Skeletal muscle tissue (tissue), 4 donors: Measurements from ENCODE around the gene POLR1D. TPM values are rescaled to one million over a fixed set of nuclear protein-coding genes. Genes with fewer than 3 reads are reported as not detected.
"Not testable (repeated sequence)": the region's sequence is repeated elsewhere in the genome, so short reads cannot be mapped to it uniquely, and the experiment has no call there.

Experiments used
- H3K27ac ChIP-seq: one replicate; pipeline ENCODE4 v1.7.0; 2013; ENCODE audit warnings: mild to moderate bottlenecking, low read depth, low read length, inconsistent platforms
- H3K27me3 ChIP-seq, 3 donors: one replicate each; pipeline ENCODE4 v1.7.0; 2013; ENCODE audit warnings: low read length in 3 of 3; ENCODE audit not compliant: control insufficient read depth in 3 of 3, insufficient read depth in 3 of 3
- H3K36me3 ChIP-seq, 3 donors: one replicate each; pipeline ENCODE4 v1.7.0; 2013; ENCODE audit warnings: low read length in 3 of 3; ENCODE audit not compliant: control insufficient read depth in 3 of 3, insufficient read depth in 3 of 3
- H3K4me1 ChIP-seq, 3 donors: one replicate each; pipeline ENCODE4 v1.7.0; 2013; ENCODE audit warnings: low read length in 3 of 3, mild to moderate bottlenecking in 3 of 3; ENCODE audit not compliant: control insufficient read depth in 3 of 3, insufficient read depth in 3 of 3
- H3K4me3 ChIP-seq, 3 donors: one replicate each; pipeline ENCODE4 v1.7.0; 2013; ENCODE audit warnings: low read length in 3 of 3
- H3K9ac ChIP-seq, 3 donors: one replicate each; pipeline ENCODE4 v1.7.0; 2013; ENCODE audit warnings: low read length in 3 of 3, mild to moderate bottlenecking in 3 of 3, moderate library complexity in 2 of 3, low read depth in 1 of 3
- H3K9me3 ChIP-seq, 3 donors: one replicate each; pipeline ENCODE4 v1.7.0; 2013; ENCODE audit warnings: low read length in 3 of 3; ENCODE audit not compliant: control insufficient read depth in 3 of 3
- total RNA-seq: library from RNA; depleted of rRNA; stranded (reverse); fragments of >200 nt; gene quantifications from one replicate; pipeline ENCODE4 v1.2.3, GENCODE V29; 2014
- donor health status: Osteomylitis.

POLR1D gene
- total RNA-seq, 1 donor from 2014 or later = 69.9 TPM

DNA sequence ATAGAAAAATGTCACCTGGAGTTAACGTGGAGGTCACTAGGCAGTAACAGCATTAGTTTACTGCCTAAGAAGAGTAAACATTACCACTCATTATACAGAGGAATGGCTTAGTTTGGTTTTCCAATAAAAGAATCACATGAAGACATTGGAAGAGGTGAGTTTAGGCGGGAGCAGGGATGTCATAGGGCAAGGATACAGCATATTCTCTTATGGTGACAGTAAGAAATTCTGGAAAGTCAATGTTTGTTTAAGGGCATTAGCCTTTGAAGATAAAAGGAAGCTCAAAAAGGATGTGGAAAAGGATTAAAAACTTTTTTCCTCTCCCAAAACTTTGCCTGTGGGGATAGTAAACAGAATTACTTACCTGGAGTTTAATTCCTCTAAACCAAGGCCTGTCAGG, 4.1 kb downstream of the POLR1D start:
- H3K36me3 ChIP-seq = peaks cover 0 to 6% (median 0%) of the 10 kb centered on the region in 3 donors
- H3K4me3 ChIP-seq = no peak overlapping the region
- H3K9me3 ChIP-seq = no peaks in the 10 kb centered on the region
- no peaks in the 10 kb centered on the region for H3K27me3 ChIP-seq
- no peak overlapping the region for H3K27ac ChIP-seq
- H3K4me1 ChIP-seq = peaks cover 0 to 15% (median 9%) of the 10 kb centered on the region in 3 donors
- H3K9ac ChIP-seq = no peak overlapping the region

GRCh38 chr13:27627380-27627779, 5.7 kb downstream of the POLR1D start:
- peaks cover 0 to 10% (median 9%) of the 10 kb centered on the region in 3 donors for H3K4me1 ChIP-seq

GRCh38 chr13:27628081-27628480, 6.4 kb downstream of the POLR1D start:
- Histone ChIP-seq H3K9ac (no peak overlapping the region), H3K4me3 (no peak overlapping the region), H3K4me1 (peaks cover 0 to 8% (median 5%) of the 10 kb centered on the region in 3 donors), H3K27me3 (no peaks in the 10 kb centered on the region), H3K9me3 (no peaks in the 10 kb centered on the region), H3K36me3 (peaks cover 0 to 6% (median 0%) of the 10 kb centered on the region in 3 donors), H3K27ac (no peak overlapping the region)

More at GRCh38 chr13:27627380-27627779, 5.7 kb downstream of the POLR1D start:
- Histone ChIP-seq H3K27ac (no peak overlapping the region), H3K36me3 (peaks cover 0 to 6% (median 0%) of the 10 kb centered on the region in 3 donors), H3K4me3 (no peak overlapping the region), H3K9me3 (no peaks in the 10 kb centered on the region), H3K9ac (no peak overlapping the region), H3K27me3 (no peaks in the 10 kb centered on the region)

DNA sequence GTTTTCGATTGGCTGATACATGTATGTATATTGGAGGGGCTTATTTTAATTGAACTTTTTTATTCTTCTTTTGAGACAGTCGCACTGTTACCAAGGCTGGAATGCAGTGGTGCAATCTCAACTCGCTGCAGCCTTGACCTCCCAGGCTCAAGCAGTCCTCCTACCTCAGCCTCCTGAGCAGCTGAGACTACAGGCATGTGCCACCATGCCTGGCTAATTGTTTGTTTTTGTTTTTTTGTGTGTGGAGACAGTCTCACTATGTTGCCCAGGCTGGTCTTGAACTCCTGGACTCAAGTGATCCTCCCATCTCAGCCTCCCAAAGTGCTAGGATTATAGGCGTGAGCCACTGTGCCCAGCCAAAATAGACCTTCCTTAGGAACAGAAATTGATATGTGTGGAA, 7.1 kb downstream of the POLR1D start:
- H3K27me3 ChIP-seq, H3K9me3 ChIP-seq, H3K9ac ChIP-seq, H3K27ac ChIP-seq, H3K4me1 ChIP-seq, H3K36me3 ChIP-seq, H3K4me3 ChIP-seq: not testable (repeated sequence)

DNA sequence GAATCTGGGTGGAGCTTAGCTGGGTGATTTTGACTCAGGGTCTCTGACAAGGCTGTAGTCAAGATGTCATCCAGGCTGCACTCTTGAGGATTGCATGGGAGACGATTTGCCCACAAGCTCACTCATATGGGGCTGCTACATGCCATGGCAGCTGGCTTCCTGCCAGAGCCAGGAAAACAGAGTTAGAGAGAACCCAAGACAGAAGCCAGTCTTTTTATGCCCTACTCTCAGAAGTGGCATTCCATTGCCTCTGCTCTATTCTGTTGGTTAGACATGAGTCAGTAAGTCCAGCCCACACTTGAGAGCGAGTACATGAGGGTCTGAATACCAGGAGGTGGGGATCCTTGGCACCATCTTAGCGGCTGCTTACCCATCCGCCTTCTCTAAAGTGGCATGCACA, 9.5 kb downstream of the POLR1D start:
- Histone ChIP-seq H3K4me1 (peaks cover 0 to 2% (median 0%) of the 10 kb centered on the region in 3 donors), H3K9ac (no peak overlapping the region), H3K4me3 (no peak overlapping the region), H3K9me3 (no peaks in the 10 kb centered on the region), H3K27ac (no peak overlapping the region), H3K27me3 (no peaks in the 10 kb centered on the region), H3K36me3 (no peaks in the 10 kb centered on the region)

- Histone ChIP-seq H3K36me3 (no peaks in the 10 kb centered on the region), H3K9ac (no peak overlapping the region), H3K4me1 (peaks cover 0 to 2% (median 0%) of the 10 kb centered on the region in 3 donors), H3K27me3 (no peaks in the 10 kb centered on the region), H3K27ac (no peak overlapping the region), H3K4me3 (no peak overlapping the region), H3K9me3 (no peaks in the 10 kb centered on the region)
Measured at GRCh38 chr13:27631665-27632064, 10.0 kb downstream of the POLR1D start.

DNA sequence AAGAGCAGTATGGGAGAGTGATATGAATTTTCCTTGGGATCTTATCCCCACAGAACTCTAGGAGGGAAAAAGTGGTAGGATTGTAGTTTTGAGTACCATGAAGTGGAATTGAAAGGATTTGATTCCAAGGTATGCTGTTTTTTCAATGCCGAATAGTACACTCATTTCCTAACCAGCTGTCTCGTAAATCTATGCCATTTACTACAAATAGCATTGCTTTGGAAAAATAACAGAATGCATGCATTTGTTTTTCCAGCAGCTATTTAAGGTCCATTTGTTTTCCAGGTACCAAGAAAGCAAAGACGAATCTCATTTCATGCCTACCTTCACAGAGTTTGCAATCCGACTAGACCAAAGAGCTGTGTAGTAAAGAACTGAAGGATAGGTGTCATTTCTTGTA, 10.5 kb downstream of the POLR1D start:
- H3K4me1 ChIP-seq = peaks cover 0 to 2% (median 0%) of the 10 kb centered on the region in 3 donors
- no peaks in the 10 kb centered on the region for H3K36me3 ChIP-seq
- H3K9me3 ChIP-seq = no peaks in the 10 kb centered on the region
- H3K4me3 ChIP-seq = no peak overlapping the region
- no peaks in the 10 kb centered on the region for H3K27me3 ChIP-seq
- H3K27ac ChIP-seq = no peak overlapping the region
- no peak overlapping the region for H3K9ac ChIP-seq

DNA sequence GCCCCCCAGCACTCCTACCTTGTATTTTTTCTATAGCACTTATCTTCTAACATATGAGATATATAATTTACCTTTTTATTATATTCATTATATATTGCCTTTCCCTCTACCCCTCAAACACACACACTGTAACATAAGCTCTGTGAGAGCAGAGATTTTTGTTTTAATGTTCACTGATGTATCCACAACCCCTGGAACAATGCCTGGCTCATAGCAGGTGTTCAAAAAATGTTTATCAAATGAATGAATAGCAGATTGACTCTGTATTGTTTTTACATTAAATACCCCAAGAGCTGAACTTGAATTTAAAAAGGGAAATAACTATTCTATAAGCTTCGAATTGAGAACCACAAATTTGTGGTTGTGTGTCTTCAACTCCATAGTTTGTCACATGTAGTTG, 11.0 kb downstream of the POLR1D start:
- Histone ChIP-seq H3K27ac (no peak overlapping the region), H3K4me3 (no peak overlapping the region), H3K27me3 (no peaks in the 10 kb centered on the region), H3K9me3 (no peaks in the 10 kb centered on the region), H3K4me1 (peaks cover 0 to 2% (median 0%) of the 10 kb centered on the region in 3 donors), H3K36me3 (no peaks in the 10 kb centered on the region), H3K9ac (no peak overlapping the region)

DNA sequence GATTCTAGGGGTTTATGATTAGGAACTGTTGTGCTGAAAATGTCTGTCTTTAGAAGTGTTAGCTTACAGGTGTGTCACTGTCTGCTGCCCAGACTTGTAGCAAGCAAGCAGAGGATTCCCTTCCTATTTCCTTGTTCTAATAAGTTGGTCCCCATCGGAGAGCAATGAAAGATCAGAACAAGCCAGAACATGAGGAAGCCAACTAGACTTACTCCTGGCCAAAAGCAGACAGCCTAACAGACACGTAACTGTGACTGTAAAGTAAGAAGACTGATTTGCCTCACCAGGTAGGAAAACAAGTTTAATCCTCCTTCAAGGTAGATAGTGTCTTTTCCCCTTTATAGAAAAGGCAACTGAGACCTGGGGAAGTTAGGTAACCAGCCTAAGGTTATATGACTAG, 12.5 kb downstream of the POLR1D start:
- Histone ChIP-seq H3K4me1 (peaks cover 0 to 10% (median 2%) of the 10 kb centered on the region in 3 donors), H3K9ac (no peak overlapping the region), H3K27me3 (no peaks in the 10 kb centered on the region), H3K36me3 (no peaks in the 10 kb centered on the region), H3K4me3 (no peak overlapping the region), H3K27ac (no peak overlapping the region), H3K9me3 (no peaks in the 10 kb centered on the region)

GRCh38 chr13:27634791-27635190, 13.1 kb downstream of the POLR1D start:
- H3K36me3 ChIP-seq = no peaks in the 10 kb centered on the region
- H3K27me3 ChIP-seq = no peaks in the 10 kb centered on the region
- no peaks in the 10 kb centered on the region for H3K9me3 ChIP-seq
- no peak overlapping the region for H3K27ac ChIP-seq
- H3K4me1 ChIP-seq = peaks cover 0 to 10% (median 6%) of the 10 kb centered on the region in 3 donors
- H3K9ac ChIP-seq = no peak overlapping the region
- H3K4me3 ChIP-seq = no peak overlapping the region

GRCh38 chr13:27635266-27635665, 13.6 kb downstream of the POLR1D start:
- no peaks in the 10 kb centered on the region for H3K36me3 ChIP-seq
- H3K27me3 ChIP-seq = no peaks in the 10 kb centered on the region
- no peaks in the 10 kb centered on the region for H3K9me3 ChIP-seq
- H3K4me1 ChIP-seq = peaks cover 0 to 10% (median 7%) of the 10 kb centered on the region in 3 donors
- H3K9ac ChIP-seq = no peak overlapping the region
- no peak overlapping the region for H3K27ac ChIP-seq
- no peak overlapping the region for H3K4me3 ChIP-seq
